ENCODE data around the gene TMEM87A. TPM values are rescaled to one million over a fixed set of nuclear protein-coding genes. Genes with fewer than 3 reads are reported as not detected.

Gene TMEM87A
- total and polyA plus RNA-seq, 11 donors: 9.3 to 30.8 (median 19.9) TPM

GRCh38 chr15:42163291-42163690 lies 109.9 kb downstream of the TMEM87A start:
- no peaks in the 10 kb centered on the region for H3K27me3 ChIP-seq
- no peak overlapping the region for H3K4me3 ChIP-seq
- WGBS, 4 donors: 94 to 99% (median 95%) methylated on average over 9 of the region's 9 CpGs
- intact Hi-C loops (cut with DNase I): no loop called here
- H3K4me1 ChIP-seq: peaks cover 0 to 17% (median 7%) of the 10 kb centered on the region in 12 donors
- TF ChIP-seq POLR2A (IDR thresholded peaks at IDR 0.05) (no peak), CTCF (IDR thresholded peaks at IDR 0.05) (no peak)
- ATAC-seq (no peak), DNase-seq (no peak)
- H3K9me3 ChIP-seq: no peaks in the 10 kb centered on the region
- H3K36me3 ChIP-seq: peaks cover 0 to 96% (median 88%) of the 10 kb centered on the region in 9 donors
- no peak overlapping the region for H3K27ac ChIP-seq

MicroRNA genes within 50 kb of the gene (microRNA counts, 767-probe panel; counts per million panel counts)
- microRNA hsa-miR-627: 1,728 to 1,960 counts per million in 2 donors

Small RNA genes within 50 kb of the gene (microRNA-seq; reads per million reads assigned to microRNA genes)
- 4.3 to 33.6 (median 8.4) reads per million in 4 donors for gene MIR627

Other genes with a start within 250 kb of the TMEM87A start
- gene PLA2G4D, start 178.9 kb downstream of the TMEM87A start, total RNA-seq: not detected
- gene PLA2G4D, start 178.9 kb downstream of the TMEM87A start, polyA plus RNA-seq: not detected
- gene PLA2G4F, start 116.8 kb downstream of the TMEM87A start, total RNA-seq: 1 to 10 TPM in 6 of 9 donors, under 1 TPM in 3; 0.09 to 9.0 (median 1.4) TPM
- 1 to 10 TPM in 1 of 2 donors, under 1 TPM in 1; 0.10 to 3.2 TPM for gene PLA2G4F, start 116.8 kb downstream of the TMEM87A start, polyA plus RNA-seq
- 10 to 100 TPM; 37.1 to 59.9 (median 48.2) TPM for gene VPS39, start 65.1 kb downstream of the TMEM87A start, total RNA-seq
- 10 to 100 TPM; 33.8 to 33.9 TPM for gene VPS39, start 65.1 kb downstream of the TMEM87A start, polyA plus RNA-seq
- 10 to 100 TPM in 7 of 9 donors, 1 to 10 TPM in 2; 8.8 to 30.2 (median 17.4) TPM for gene GANC, start 232 bp downstream of the TMEM87A start, total RNA-seq
- 1 to 10 TPM; 6.8 to 8.4 TPM for gene GANC, start 232 bp downstream of the TMEM87A start, polyA plus RNA-seq
- gene CAPN3, start 86.1 kb upstream of the TMEM87A start, total RNA-seq: 10 to 100 TPM in 1 of 9 donors, 1 to 10 TPM in 8; 1.3 to 12.2 (median 7.3) TPM
- gene CAPN3, start 86.1 kb upstream of the TMEM87A start, polyA plus RNA-seq: 1 to 10 TPM; 2.0 to 9.9 TPM
- gene ZNF106, start 217.7 kb upstream of the TMEM87A start, total RNA-seq: 100 to 1,000 TPM; 335 to 999 (median 717) TPM
- 100 to 1,000 TPM; 135 to 196 TPM for gene ZNF106, start 217.7 kb upstream of the TMEM87A start, polyA plus RNA-seq
- 10 to 100 TPM; 29.9 to 74.8 (median 43.3) TPM for gene SNAP23, start 222.2 kb upstream of the TMEM87A start, total RNA-seq
- gene SNAP23, start 222.2 kb upstream of the TMEM87A start, polyA plus RNA-seq: 10 to 100 TPM; 28.6 to 37.6 TPM

All from heart left ventricle (tissue), 16 donors.